GM18508 (cell line): ENCODE data around the gene UGGT1.

Experiments used
- ATAC-seq: cut with Tn5 transposase; IDR thresholded peaks from one replicate; pipeline ENCODE4 v1.9.1; 2021; ENCODE audit warnings: moderate number of reproducible peaks; ENCODE audit not compliant: insufficient read depth, unreplicated experiment

Gene UGGT1

GRCh38 chr2:128090945-128091725, at the start of gene UGGT1:
Gene UGGT1 (plus strand): TSS chr2:128091200. CDS start chr2:128091358, 158 bp downstream.
- peak; percentile 84 for ATAC-seq

- no peak for ATAC-seq
Observed at GRCh38 chr2:128041561-128041960, 49.4 kb upstream of the UGGT1 start.

- no peak for ATAC-seq
Observed at GRCh38 chr2:128043041-128043440, 48.0 kb upstream of the UGGT1 start.

- no peak for ATAC-seq
Observed at GRCh38 chr2:128053331-128053730, 37.7 kb upstream of the UGGT1 start.

GRCh38 chr2:128054104-128054885, 36.7 kb upstream of the UGGT1 start:
- no peak for ATAC-seq

GRCh38 chr2:128057334-128057733, 33.7 kb upstream of the UGGT1 start:
- no peak for ATAC-seq

- ATAC-seq, result no peak
Observed at GRCh38 chr2:128058114-128058513, 32.9 kb upstream of the UGGT1 start.

- ATAC-seq, result no peak
Observed at GRCh38 chr2:128062571-128062970, 28.4 kb upstream of the UGGT1 start.

- no peak for ATAC-seq
Observed at GRCh38 chr2:128064353-128064752, 26.6 kb upstream of the UGGT1 start.

GRCh38 chr2:128069769-128070168, 21.2 kb upstream of the UGGT1 start:
- no peak for ATAC-seq

GRCh38 chr2:128073278-128073677, 17.7 kb upstream of the UGGT1 start:
- ATAC-seq, result no peak

- no peak for ATAC-seq
Observed at GRCh38 chr2:128076461-128077106, 14.4 kb upstream of the UGGT1 start.

- no peak for ATAC-seq
Observed at GRCh38 chr2:128084757-128085156, 6.2 kb upstream of the UGGT1 start.

- no peak for ATAC-seq
Observed at GRCh38 chr2:128086244-128086643, 4.8 kb upstream of the UGGT1 start.

- ATAC-seq, result no peak
Observed at GRCh38 chr2:128090575-128090944, 440 bp upstream of the UGGT1 start.

- ATAC-seq, result no peak
Observed at GRCh38 chr2:128091726-128092080, 703 bp downstream of the UGGT1 start.

GRCh38 chr2:128092656-128093055, 1.7 kb downstream of the UGGT1 start:
- ATAC-seq, result no peak

- no peak for ATAC-seq
Observed at GRCh38 chr2:128093762-128094161, 2.8 kb downstream of the UGGT1 start.

GRCh38 chr2:128095201-128095600, 4.2 kb downstream of the UGGT1 start:
- no peak for ATAC-seq

GRCh38 chr2:128103407-128103806, 12.4 kb downstream of the UGGT1 start:
- no peak for ATAC-seq

- no peak for ATAC-seq
Observed at GRCh38 chr2:128105072-128105471, 14.1 kb downstream of the UGGT1 start.
